ENCODE measurements around the gene TMBIM6.
A peak's percentile ranks its signal among the peaks of the same experiment; 100 is the strongest.
"Not testable (repeated sequence)": the region's sequence is repeated elsewhere in the genome, so short reads cannot be mapped to it uniquely, and the experiment has no call there.

TMBIM6 gene, protein sequence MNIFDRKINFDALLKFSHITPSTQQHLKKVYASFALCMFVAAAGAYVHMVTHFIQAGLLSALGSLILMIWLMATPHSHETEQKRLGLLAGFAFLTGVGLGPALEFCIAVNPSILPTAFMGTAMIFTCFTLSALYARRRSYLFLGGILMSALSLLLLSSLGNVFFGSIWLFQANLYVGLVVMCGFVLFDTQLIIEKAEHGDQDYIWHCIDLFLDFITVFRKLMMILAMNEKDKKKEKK

GRCh38 chr12:49740930-49741881, at the start of gene TMBIM6:
Gene TMBIM6, plus strand, starts transcription at chr12:49741557. Its CDS starts 10,937 bp downstream, at chr12:49752494.
- peak; percentile 100 for DNase-seq

- no peak for DNase-seq
Measured at GRCh38 chr12:49692851-49693250, 48.5 kb upstream of the TMBIM6 start.

GRCh38 chr12:49693931-49694444, 47.4 kb upstream of the TMBIM6 start:
- DNase-seq, result no peak

GRCh38 chr12:49696723-49697122, 44.6 kb upstream of the TMBIM6 start:
- DNase-seq, result no peak

DNA sequence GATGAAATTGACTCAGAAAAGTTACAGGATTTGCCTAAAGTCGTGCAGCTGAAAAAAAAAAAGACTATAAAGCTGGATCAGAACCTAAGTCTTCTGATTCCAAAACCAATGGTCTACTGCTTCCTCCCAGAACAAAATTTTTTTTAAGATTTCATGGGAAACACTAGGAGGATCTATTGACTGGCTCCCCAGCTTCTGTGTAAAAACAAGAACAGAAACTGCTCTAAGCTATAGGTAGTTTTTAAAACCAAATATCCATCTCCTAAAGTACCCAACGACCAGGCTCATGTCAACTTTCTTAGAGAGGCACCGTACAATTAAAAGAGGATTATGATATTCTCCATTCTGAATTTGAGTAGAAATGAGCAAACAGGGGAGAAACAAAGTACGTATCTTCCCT, 43.5 kb upstream of the TMBIM6 start:
- no peak for DNase-seq

- no peak for DNase-seq
Measured at GRCh38 chr12:49698619-49699545, 42.5 kb upstream of the TMBIM6 start.

- DNase-seq, result no peak
Measured at GRCh38 chr12:49702009-49702408, 39.3 kb upstream of the TMBIM6 start.

GRCh38 chr12:49702676-49703215, 38.6 kb upstream of the TMBIM6 start:
- no peak for DNase-seq

- no peak for DNase-seq
Measured at GRCh38 chr12:49703647-49704137, 37.7 kb upstream of the TMBIM6 start.

DNA sequence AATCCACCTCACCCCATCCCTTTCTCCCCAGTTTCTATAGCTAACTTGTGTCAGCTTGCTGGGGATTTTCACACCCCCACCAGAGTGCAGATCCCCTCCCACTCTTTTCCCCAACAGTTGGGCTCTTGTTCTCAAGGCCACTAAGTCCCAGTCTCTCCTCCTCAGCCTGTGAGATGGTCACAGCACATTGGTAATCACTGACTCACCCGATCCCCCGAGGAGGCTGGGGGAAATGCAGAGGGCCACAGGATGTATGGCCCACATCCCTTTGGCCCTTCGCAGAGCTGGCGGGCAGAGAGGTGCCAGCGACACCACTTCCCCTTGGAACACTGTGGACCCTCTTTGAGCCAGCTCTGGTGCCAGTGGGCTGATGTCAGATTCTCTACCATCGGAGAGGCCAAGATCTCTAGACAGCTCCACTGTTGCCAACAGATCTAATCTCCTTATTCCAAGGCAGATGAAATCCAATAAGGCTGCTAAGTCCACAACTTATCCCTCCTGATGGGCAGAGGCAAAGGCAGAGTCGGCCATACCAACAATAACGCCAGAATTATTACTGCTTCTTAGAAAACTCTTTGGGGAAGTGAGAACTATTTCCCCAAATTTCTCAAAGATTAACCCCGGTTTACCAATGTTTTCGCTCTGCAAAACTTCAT, 35.8 kb upstream of the TMBIM6 start:
- no peak for DNase-seq

- peak; percentile 58 for DNase-seq
Measured at GRCh38 chr12:49706351-49707127, 34.8 kb upstream of the TMBIM6 start.

- peak; percentile 97 for DNase-seq
Measured at GRCh38 chr12:49707128-49707811, 34.1 kb upstream of the TMBIM6 start, which contains the start of gene FMNL3. Gene FMNL3, minus strand, starts transcription at chr12:49707405. Its CDS starts 225 bp downstream, at chr12:49707180.

- peak; percentile 60 for DNase-seq
Measured at GRCh38 chr12:49707812-49708147, 33.6 kb upstream of the TMBIM6 start.

DNA sequence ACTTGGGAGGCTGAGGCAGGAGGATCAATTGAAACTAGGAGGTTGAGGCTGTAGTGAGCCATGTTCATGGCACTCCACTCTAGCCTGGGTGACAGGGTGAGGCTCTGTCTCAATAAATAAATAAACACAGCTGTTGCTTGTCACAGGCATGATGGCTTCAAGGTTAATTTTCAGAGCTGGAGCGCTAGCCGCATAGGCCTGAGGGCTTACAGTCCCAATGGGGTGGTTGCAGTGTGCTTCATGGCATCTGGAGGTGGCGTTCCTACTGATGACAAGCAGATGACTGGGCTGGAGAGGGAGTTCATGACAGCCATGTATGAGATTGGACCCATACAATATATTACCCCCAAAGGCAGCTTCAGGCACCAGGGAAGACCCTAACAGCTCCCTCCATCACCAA, 32.5 kb upstream of the TMBIM6 start:
- peak; percentile 39 for DNase-seq

DNA sequence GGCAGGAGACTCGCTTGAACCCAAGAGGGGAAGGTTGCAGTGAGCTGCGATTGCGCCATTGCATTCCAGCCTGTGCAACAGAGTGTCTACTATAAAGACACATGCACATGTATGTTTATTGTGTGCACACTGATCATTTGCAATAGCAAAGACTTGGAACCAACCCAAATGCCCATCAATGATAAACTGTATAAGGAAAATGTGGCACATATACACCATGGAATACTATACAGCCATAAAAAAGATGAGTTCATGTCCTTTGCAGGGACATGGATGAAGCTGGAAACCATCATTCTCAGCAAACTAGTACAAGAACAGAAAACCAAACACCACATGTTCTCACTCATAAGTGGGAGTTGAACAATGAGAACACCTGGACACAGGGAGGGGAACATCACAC, 27.4 kb upstream of the TMBIM6 start:
- DNase-seq, result not testable (repeated sequence)

- no peak for DNase-seq
Measured at GRCh38 chr12:49716553-49716952, 24.8 kb upstream of the TMBIM6 start.

- DNase-seq, result not testable (repeated sequence)
Measured at GRCh38 chr12:49717800-49718199, 23.6 kb upstream of the TMBIM6 start.

DNA sequence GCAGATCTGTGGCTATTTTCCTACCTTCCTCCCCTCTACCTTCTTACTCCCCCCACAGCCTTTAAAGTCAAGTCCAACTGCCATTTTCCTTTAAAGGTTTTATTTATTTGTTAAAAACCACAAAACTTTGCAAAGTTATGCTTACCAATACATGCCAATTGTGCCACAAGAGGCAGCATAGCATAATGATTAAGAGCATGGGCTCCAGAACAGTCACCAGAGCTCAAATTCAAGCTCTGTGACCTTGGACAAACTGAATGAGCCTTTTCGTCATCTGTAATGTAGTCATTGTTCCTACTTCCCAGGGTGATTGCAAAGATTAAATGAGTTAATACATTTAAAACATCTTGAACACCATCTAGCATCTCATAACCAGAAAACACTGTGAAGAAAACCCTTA, 21.1 kb upstream of the TMBIM6 start:
- DNase-seq, result no peak

- DNase-seq, result not testable (repeated sequence)
Measured at GRCh38 chr12:49721355-49721754, 20.0 kb upstream of the TMBIM6 start.

- DNase-seq, result no peak
Measured at GRCh38 chr12:49728446-49728845, 12.9 kb upstream of the TMBIM6 start.

Data from NCI-H146 (cell line).